B cell (primary cell): ENCODE results near the gene GPR108. TPM values are rescaled to one million over a fixed set of nuclear protein-coding genes. Genes with fewer than 3 reads are reported as not detected.

Source experiments
- ATAC-seq: fragments of 200-7000 bp; cut with Tn5 transposase; one replicate; pipeline ENCODE4 v1.10.0; 2021; ENCODE audit warnings: low read depth, mild to moderate bottlenecking, moderate number of reproducible peaks, moderate library complexity
- CTCF ChIA-PET: fragments of 350-600 bp; sonication (Branson Sonifier 250); formaldehyde crosslinking; loops from one replicate; lab custom pipeline; 2021; ENCODE audit warnings: antibody characterized with exemption, inconsistent platforms; lab: Charles Lee
- POLR2A ChIA-PET: fragments of 350-600 bp; sonication (Branson Sonifier 250); formaldehyde crosslinking; loops from one replicate; lab custom pipeline; 2021; ENCODE audit warnings: antibody characterized with exemption; lab: Charles Lee
- DNase-seq: peaks from one replicate; pipeline ENCODE4 v3.0.0; 2013
- H2AFZ ChIP-seq: 2 replicates; pipeline ENCODE4 v1.6.1; 2012; ENCODE audit warnings: mild to moderate bottlenecking, low read depth, low read length; ENCODE audit not compliant: insufficient read depth, poor library complexity, severe bottlenecking
- H3K27ac ChIP-seq, 2 donors: 1 replicate in 1 of 2; 2 replicates in 1 of 2; pipeline ENCODE4 v1.5.1; 2012 to 2013; ENCODE audit warnings: low read length in 2 of 2, mild to moderate bottlenecking in 2 of 2, moderate library complexity in 1 of 2
- H3K27me3 ChIP-seq, 4 experiments: fragments of 200-600 bp in 1 of 4; sonication (generic) in 1 of 4; replicated peaks in 1 of 4; 1 replicate in 2 of 4; 2 replicates in 2 of 4; pipeline versions ENCODE4 v1.6.1 to v1.7.0; 2013 to 2016; ENCODE audit warnings: low read length in 3 of 4, mild to moderate bottlenecking in 2 of 4, mixed read lengths in 1 of 4, moderate library complexity in 1 of 4; ENCODE audit not compliant: insufficient read depth in 4 of 4, control insufficient read depth in 3 of 4; ENCODE audit errors: control extremely low read depth in 1 of 4
- H3K36me3 ChIP-seq, 2 experiments: replicated peaks in 1 of 2; 1 replicate in 1 of 2; 2 replicates in 1 of 2; pipeline versions ENCODE4 v1.6.1 to v1.7.1; 2013; ENCODE audit warnings: low read length in 1 of 2; ENCODE audit not compliant: insufficient read depth in 2 of 2, control insufficient read depth in 1 of 2; ENCODE audit errors: control extremely low read depth in 1 of 2, extremely low read depth in 1 of 2
- H3K4me1 ChIP-seq, 2 donors: fragments of 200-600 bp in 1 of 2; sonication (generic) in 1 of 2; 1 replicate in 1 of 2; 2 replicates in 1 of 2; pipeline versions ENCODE4 v1.5.1 to v1.6.1; 2013 to 2017; ENCODE audit warnings: low read length in 2 of 2; ENCODE audit not compliant: control insufficient read depth in 2 of 2, insufficient read depth in 2 of 2
- H3K4me2 ChIP-seq: replicated peaks from 2 replicates; pipeline ENCODE3; 2012; ENCODE audit warnings: mild to moderate bottlenecking, low read depth, low read length; ENCODE audit not compliant: poor library complexity, severe bottlenecking
- H3K4me3 ChIP-seq, 5 experiments: fragments of 200-600 bp in 1 of 5; sonication (generic) in 1 of 5; 1 replicate in 3 of 5; 2 replicates in 2 of 5; pipeline versions ENCODE4 v1.5.1 to v1.7.0; 2011 to 2016; ENCODE audit warnings: low read length in 4 of 5, mild to moderate bottlenecking in 4 of 5, low read depth in 2 of 5, control low read depth in 1 of 5, moderate library complexity in 1 of 5; ENCODE audit not compliant: insufficient read depth in 1 of 5; ENCODE audit errors: control extremely low read depth in 1 of 5, extremely low read depth in 1 of 5
- H3K79me2 ChIP-seq: fragments of 200-600 bp; sonication (generic); one replicate; pipeline ENCODE4 v1.6.0; 2016; ENCODE audit warnings: low read length; ENCODE audit not compliant: control insufficient read depth, insufficient read depth
- H3K9ac ChIP-seq: fragments of 200-600 bp; sonication (generic); 2 replicates; pipeline ENCODE4 v1.6.1; 2017; ENCODE audit warnings: mild to moderate bottlenecking, low read length, moderate library complexity
- H3K9me3 ChIP-seq, 3 donors: one replicate each; pipeline versions ENCODE4 v1.6.1 to v1.7.1; 2013; ENCODE audit warnings: low read length in 2 of 3; ENCODE audit not compliant: control insufficient read depth in 2 of 3, insufficient read depth in 1 of 3; ENCODE audit errors: control extremely low read depth in 1 of 3
- H4K20me1 ChIP-seq: 2 replicates; pipeline ENCODE4 v1.6.0; 2012; ENCODE audit warnings: mild to moderate bottlenecking, low read length; ENCODE audit not compliant: insufficient read depth, control insufficient read depth, poor library complexity, severe bottlenecking
- H3K27ac Mint-ChIP-seq: one replicate; pipeline ENCODE4 v1.8.0; 2021; ENCODE audit warnings: mixed read lengths
- H3K27me3 Mint-ChIP-seq: one replicate; pipeline ENCODE4 v1.8.0; 2021; ENCODE audit warnings: mixed read lengths
- H3K4me1 Mint-ChIP-seq: one replicate; pipeline ENCODE4 v1.8.0; 2021; ENCODE audit warnings: mixed read lengths
- H3K4me3 Mint-ChIP-seq: one replicate; pipeline ENCODE4 v1.8.0; 2021; ENCODE audit warnings: mixed read lengths
- H3K9me3 Mint-ChIP-seq: one replicate; pipeline ENCODE4 v1.8.0; 2022; ENCODE audit warnings: mixed read lengths; ENCODE audit not compliant: insufficient read depth
- CTCF ChIP-seq: fragments of 200-600 bp; IDR thresholded peaks from one replicate; pipeline ENCODE4 v1.8.0; 2022; ENCODE audit warnings: antibody characterized with exemption, mild to moderate bottlenecking
- EZH2 ChIP-seq: IDR thresholded peaks from 2 replicates; pipeline ENCODE4 v1.6.1; 2012; ENCODE audit warnings: borderline replicate concordance, low read depth, mild to moderate bottlenecking, moderate library complexity, low read length; ENCODE audit not compliant: insufficient read depth, poor library complexity, severe bottlenecking
- WGBS: methylation state at CpG from one replicate; pipeline ENCODE4 v1.1.5; 2013; ENCODE audit warnings: missing lambda C conversion rate; ENCODE audit not compliant: insufficient coverage; 5-methylcytosine and 5-hydroxymethylcytosine counted together
- intact Hi-C: fragments of 100-400 bp; cut with micrococcal nuclease; formaldehyde crosslinking; loops from one replicate; pipeline ENCODE4 v1.10.0; 2022
- polyA plus RNA-seq: library from polyadenylated mRNA; depleted of rRNA; stranded (reverse); fragments of >200 nt; gene quantifications from 2 replicates; pipeline ENCODE4 v1.2.3, GENCODE V29; 2012
- total RNA-seq, 2 donors: library from RNA; stranded (reverse); fragments of 120-200 nt in 1 of 2; gene quantifications; 1 replicate in 1 of 2; 2 replicates in 1 of 2; pipeline versions ENCODE4 v1.2.3 to v1.2.4, GENCODE V29; 2013 to 2022

Gene GPR108
- total and polyA plus RNA-seq, 2 donors (not counting 1 experiment from before 2014, with no cell fraction given), result 79.0 to 82.5 TPM

- ChIA-PET CTCF (interaction anchor here (1.0 to 5.3 kb wide), 2 partner anchors 33 to 124 kb away, joined by 5 to 41 read pairs; partner anchors contain the start of gene VAV1), POLR2A (interaction anchor here (4.5 kb wide), 1 partner anchor 32 kb away, joined by 17 read pairs; the partner anchor contains the start of gene VAV1)
- H3K9me3 Mint-ChIP-seq, result no peaks in the 10 kb centered on the region
- no peaks in the 10 kb centered on the region for H3K9me3 ChIP-seq
- TF ChIP-seq EZH2 (no peak), CTCF (no peak)
- H3K27ac ChIP-seq, result peak overlapping the region; percentile 64
- peak overlapping the region; percentile 89 for H3K4me2 ChIP-seq
- 0% methylated on average over 16 of the region's 34 CpGs for WGBS
- peaks cover 10% of the 10 kb centered on the region for H3K79me2 ChIP-seq
- intact Hi-C loops, result loop anchor here (1.0 to 5.0 kb wide), 5 partner anchors 32 to 367 kb away; partner anchors contain the start of genes ALKBH7, CD70 and VAV1
- peak overlapping the region; percentile 61 for H3K9ac ChIP-seq
- ATAC-seq, result no peak
- peak overlapping the region; percentile 72 for H3K27ac Mint-ChIP-seq
- H3K4me3 ChIP-seq, result peak overlapping the region in 4 of 5 experiments; percentile 55 to 74 (median 63)
- peak overlapping the region; percentile 91 for H3K4me3 Mint-ChIP-seq
- no peaks in the 10 kb centered on the region for H3K27me3 Mint-ChIP-seq
- peak overlapping the region; percentile 31 for H2AFZ ChIP-seq
- no peaks in the 10 kb centered on the region for H3K27me3 ChIP-seq
- DNase-seq, result no peak
- no peaks in the 10 kb centered on the region for H4K20me1 ChIP-seq
- H3K4me1 Mint-ChIP-seq, result peaks cover 39% of the 10 kb centered on the region
- H3K4me1 ChIP-seq, result peaks cover 39 to 51% of the 10 kb centered on the region in 2 donors
- H3K36me3 ChIP-seq, result peaks cover 0 to 3% of the 10 kb centered on the region in 2 experiments
Measured at GRCh38 chr19:6739883-6740588, 2.7 kb upstream of the GPR108 start.
